Smooth muscle cell (in vitro differentiated cells): ENCODE measurements around the gene PCGF5. TPM values are rescaled to one million over a fixed set of nuclear protein-coding genes. Genes with fewer than 3 reads are reported as not detected.

ENCODE experiments used
- DNase-seq: peaks from one replicate; lab custom pipeline; 2025; ENCODE audit not compliant: unreplicated experiment; lab: John Stamatoyannopoulos, UW
- H2AFZ ChIP-seq: fragments of 200-600 bp; sonication (generic); 2 replicates; pipeline ENCODE4 v1.6.0; 2016; ENCODE audit warnings: antibody characterized with exemption, low read depth, mild to moderate bottlenecking
- H3F3A ChIP-seq: fragments of 200-600 bp; sonication (generic); 2 replicates; pipeline ENCODE4 v1.6.0; 2017; ENCODE audit warnings: antibody characterized with exemption, low read depth
- H3K27ac ChIP-seq: fragments of 200-600 bp; sonication (generic); 2 replicates; pipeline ENCODE4 v1.5.1; 2016; ENCODE audit warnings: low read depth, mild to moderate bottlenecking
- H3K27me3 ChIP-seq: fragments of 200-600 bp; sonication (generic); 2 replicates; pipeline ENCODE4 v1.6.1; 2016; ENCODE audit warnings: low read depth, mild to moderate bottlenecking
- H3K36me3 ChIP-seq: fragments of 200-600 bp; sonication (generic); 2 replicates; pipeline ENCODE4 v1.5.1; 2016; ENCODE audit warnings: low read depth
- H3K4me1 ChIP-seq: fragments of 200-600 bp; sonication (generic); 2 replicates; pipeline ENCODE4 v1.5.1; 2016; ENCODE audit warnings: low read depth
- H3K4me2 ChIP-seq: fragments of 200-600 bp; sonication (generic); 2 replicates; pipeline ENCODE4 v1.6.0; 2016; ENCODE audit warnings: mild to moderate bottlenecking
- H3K4me3 ChIP-seq: fragments of 200-600 bp; sonication (generic); 2 replicates; pipeline ENCODE4 v1.5.1; 2016; ENCODE audit warnings: mild to moderate bottlenecking
- H3K79me2 ChIP-seq: fragments of 200-600 bp; sonication (generic); 2 replicates; pipeline ENCODE4 v1.6.0; 2016; ENCODE audit warnings: low read depth, mild to moderate bottlenecking
- H3K9ac ChIP-seq: fragments of 200-600 bp; sonication (generic); 2 replicates; pipeline ENCODE4 v1.6.0; 2016; ENCODE audit warnings: low read depth
- H3K9me3 ChIP-seq: fragments of 200-600 bp; sonication (generic); replicated peaks from 2 replicates; pipeline ENCODE4 v1.5.1; 2016; ENCODE audit warnings: low read depth
- H4K20me1 ChIP-seq: fragments of 200-600 bp; sonication (generic); 2 replicates; pipeline ENCODE4 v1.6.0; 2016; ENCODE audit warnings: low read depth
- WGBS: methylation state at CpG from one replicate; pipeline ENCODE4 v1.1.7; 2016; ENCODE audit warnings: low lambda C conversion rate; 5-methylcytosine and 5-hydroxymethylcytosine counted together
- polyA plus RNA-seq: library from polyadenylated mRNA; unstranded; fragments of >200 nt; fragmentation: Nextera tagmentation; extraction: Ambion mirVana; gene quantifications from 2 replicates; pipeline ENCODE4 v1.2.1, GENCODE V29; 2016
- total RNA-seq: library from RNA; depleted of rRNA; stranded (reverse); fragments of >200 nt; gene quantifications from 2 replicates; pipeline ENCODE4 v1.2.3, GENCODE V29; 2014
- TF ChIP-seq, protein P1 (sequence below): fragments of 200-600 bp; sonication (generic); IDR thresholded peaks from 2 replicates; pipeline ENCODE4 v1.5.1; 2017; ENCODE audit warnings: borderline replicate concordance, mild to moderate bottlenecking, antibody characterized with exemption; ENCODE audit not compliant: insufficient read depth, poor library complexity, severe bottlenecking

The PCGF5 gene
- total and polyA plus RNA-seq, 2 experiments from 2014 or later = 10.4 to 13.9 TPM

DNA sequence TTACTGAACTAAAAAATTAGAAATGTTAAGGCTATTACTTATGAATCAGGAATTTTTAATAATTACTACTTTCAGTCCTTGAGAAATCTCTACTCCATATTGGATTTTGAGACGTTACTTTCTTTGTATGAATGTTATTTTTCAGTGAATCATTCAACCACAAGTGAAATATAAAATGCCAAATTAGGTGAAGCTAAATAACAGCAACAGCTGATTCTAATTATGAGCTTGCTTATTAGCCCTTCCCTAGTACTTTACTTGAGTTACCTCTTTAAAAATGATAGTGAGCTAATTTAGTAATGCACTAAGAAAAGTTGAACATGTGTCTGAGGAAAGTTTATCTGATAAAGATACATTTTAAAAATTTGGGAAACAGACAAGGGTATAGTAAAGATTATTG is 51.4 kb downstream of the PCGF5 start:
- WGBS = 43% methylated on average over 1 of the region's 1 CpG
- H3K4me3 ChIP-seq = no peak overlapping the region

DNA sequence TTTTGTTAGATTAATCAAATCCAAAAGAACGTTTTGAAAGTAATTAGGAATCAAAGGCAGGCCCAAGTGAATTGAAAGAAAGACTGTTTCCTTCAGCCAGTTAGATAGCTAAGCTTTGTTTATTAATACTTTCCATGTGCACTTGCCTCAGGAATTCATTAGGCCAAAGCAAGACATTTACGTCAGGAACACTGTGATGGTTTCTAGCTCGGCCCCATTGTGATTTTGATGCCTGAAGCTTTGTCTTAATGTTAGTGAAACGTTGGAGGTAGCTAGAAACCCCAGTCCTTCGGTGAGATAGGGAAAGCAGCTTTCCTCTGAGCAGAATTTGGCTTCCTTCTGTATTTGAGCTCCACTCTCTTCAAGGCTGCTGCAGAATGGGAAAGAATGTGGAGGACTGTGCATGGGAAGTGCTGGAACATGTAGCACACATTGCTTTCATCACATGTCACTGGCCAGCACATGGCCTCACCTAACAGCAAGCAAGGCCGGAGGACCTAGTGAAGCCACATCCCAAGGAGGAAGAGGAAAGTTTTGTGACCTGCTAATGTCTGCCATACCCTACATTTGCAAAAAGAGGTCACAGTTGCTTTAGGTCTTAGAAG is 64.1 kb downstream of the PCGF5 start:
- no peak for DNase-seq
- H3K79me2 ChIP-seq = no peaks in the 10 kb centered on the region

More for the DNA sequence above, 51.4 kb downstream of the PCGF5 start:
- no peak for DNase-seq
- TF ChIP-seq, protein P1, sequence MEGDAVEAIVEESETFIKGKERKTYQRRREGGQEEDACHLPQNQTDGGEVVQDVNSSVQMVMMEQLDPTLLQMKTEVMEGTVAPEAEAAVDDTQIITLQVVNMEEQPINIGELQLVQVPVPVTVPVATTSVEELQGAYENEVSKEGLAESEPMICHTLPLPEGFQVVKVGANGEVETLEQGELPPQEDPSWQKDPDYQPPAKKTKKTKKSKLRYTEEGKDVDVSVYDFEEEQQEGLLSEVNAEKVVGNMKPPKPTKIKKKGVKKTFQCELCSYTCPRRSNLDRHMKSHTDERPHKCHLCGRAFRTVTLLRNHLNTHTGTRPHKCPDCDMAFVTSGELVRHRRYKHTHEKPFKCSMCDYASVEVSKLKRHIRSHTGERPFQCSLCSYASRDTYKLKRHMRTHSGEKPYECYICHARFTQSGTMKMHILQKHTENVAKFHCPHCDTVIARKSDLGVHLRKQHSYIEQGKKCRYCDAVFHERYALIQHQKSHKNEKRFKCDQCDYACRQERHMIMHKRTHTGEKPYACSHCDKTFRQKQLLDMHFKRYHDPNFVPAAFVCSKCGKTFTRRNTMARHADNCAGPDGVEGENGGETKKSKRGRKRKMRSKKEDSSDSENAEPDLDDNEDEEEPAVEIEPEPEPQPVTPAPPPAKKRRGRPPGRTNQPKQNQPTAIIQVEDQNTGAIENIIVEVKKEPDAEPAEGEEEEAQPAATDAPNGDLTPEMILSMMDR = no peak
- H3K27me3 ChIP-seq = no peaks in the 10 kb centered on the region
- H3K4me1 ChIP-seq = no peaks in the 10 kb centered on the region
- H3K36me3 ChIP-seq = no peaks in the 10 kb centered on the region
- H3K9ac ChIP-seq = no peak overlapping the region
- no peaks in the 10 kb centered on the region for H3F3A ChIP-seq
- H3K4me2 ChIP-seq = no peak overlapping the region
- H3K27ac ChIP-seq = no peak overlapping the region
- H4K20me1 ChIP-seq = no peaks in the 10 kb centered on the region
- H2AFZ ChIP-seq = no peak overlapping the region
- H3K9me3 ChIP-seq = no peaks in the 10 kb centered on the region
- no peaks in the 10 kb centered on the region for H3K79me2 ChIP-seq

DNA sequence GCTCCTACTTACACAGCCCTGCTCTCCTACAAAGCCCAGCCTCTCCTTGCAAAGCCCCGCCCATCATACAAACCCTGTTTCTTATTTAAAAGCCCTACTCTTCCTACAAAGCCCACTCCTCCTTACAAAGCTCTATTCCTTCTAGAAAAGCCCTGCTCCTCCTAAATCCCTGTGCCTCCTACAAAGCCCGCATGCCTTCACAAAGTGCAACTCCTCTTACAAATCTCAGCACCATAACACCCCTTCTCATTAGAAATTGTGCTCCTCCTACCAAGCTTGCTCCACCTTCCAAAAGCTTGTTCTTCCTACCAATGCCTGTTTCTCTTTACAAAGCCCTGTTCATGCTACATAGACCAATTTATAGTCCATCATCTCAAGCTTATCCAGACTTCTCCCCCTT is 66.1 kb downstream of the PCGF5 start:
- H3K4me3 ChIP-seq = no peak overlapping the region
- peaks cover 6% of the 10 kb centered on the region for H3K4me1 ChIP-seq
- no peaks in the 10 kb centered on the region for H4K20me1 ChIP-seq
- no peaks in the 10 kb centered on the region for H3F3A ChIP-seq
- H3K9me3 ChIP-seq = no peaks in the 10 kb centered on the region
- TF ChIP-seq, protein P1 = no peak
- WGBS = 85% methylated on average over 2 of the region's 2 CpGs
- no peak overlapping the region for H2AFZ ChIP-seq
- no peaks in the 10 kb centered on the region for H3K79me2 ChIP-seq
- no peak overlapping the region for H3K4me2 ChIP-seq
- no peak overlapping the region for H3K27ac ChIP-seq
- DNase-seq = no peak
- H3K36me3 ChIP-seq = no peaks in the 10 kb centered on the region
- H3K27me3 ChIP-seq = no peaks in the 10 kb centered on the region
- H3K9ac ChIP-seq = no peak overlapping the region

More for the DNA sequence above, 64.1 kb downstream of the PCGF5 start:
- no peak overlapping the region for H3K9ac ChIP-seq
- WGBS = 52% methylated on average over 6 of the region's 6 CpGs
- peaks cover 6% of the 10 kb centered on the region for H3K4me1 ChIP-seq
- no peaks in the 10 kb centered on the region for H3K27me3 ChIP-seq
- H3K9me3 ChIP-seq = no peaks in the 10 kb centered on the region
- no peaks in the 10 kb centered on the region for H4K20me1 ChIP-seq
- peak overlapping the region; percentile 6 for H3K4me2 ChIP-seq
- TF ChIP-seq, protein P1 = no peak
- H2AFZ ChIP-seq = no peak overlapping the region
- no peaks in the 10 kb centered on the region for H3K36me3 ChIP-seq
- no peak overlapping the region for H3K4me3 ChIP-seq
- no peaks in the 10 kb centered on the region for H3F3A ChIP-seq
- no peak overlapping the region for H3K27ac ChIP-seq

DNA sequence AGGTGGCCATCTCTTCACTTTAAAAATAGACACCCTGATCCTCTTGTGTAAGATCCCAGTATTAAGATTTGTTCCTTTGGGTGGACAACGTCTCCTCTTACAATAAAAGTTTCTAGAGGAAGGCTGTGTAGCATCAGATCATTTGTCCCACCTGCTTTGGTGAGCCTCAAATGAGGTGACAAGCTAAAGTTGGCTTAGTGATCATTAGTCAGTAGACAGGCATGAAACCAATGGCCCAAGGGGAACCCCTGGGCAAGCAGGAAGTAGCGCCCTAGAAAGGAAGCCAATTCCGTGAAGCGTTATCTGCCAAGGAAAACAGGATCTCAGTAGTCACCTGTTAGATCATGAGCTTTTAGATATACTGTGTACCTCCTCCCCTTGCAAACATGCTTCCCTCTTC is 66.8 kb downstream of the PCGF5 start:
- no peaks in the 10 kb centered on the region for H3K9me3 ChIP-seq
- H3K9ac ChIP-seq = no peak overlapping the region
- no peaks in the 10 kb centered on the region for H3K27me3 ChIP-seq
- no peak overlapping the region for H3K4me3 ChIP-seq
- no peaks in the 10 kb centered on the region for H3K79me2 ChIP-seq
- H4K20me1 ChIP-seq = no peaks in the 10 kb centered on the region
- H2AFZ ChIP-seq = no peak overlapping the region
- H3K27ac ChIP-seq = no peak overlapping the region
- no peak for DNase-seq
- 89% methylated on average over 4 of the region's 4 CpGs for WGBS
- H3K4me2 ChIP-seq = no peak overlapping the region
- H3F3A ChIP-seq = no peaks in the 10 kb centered on the region
- TF ChIP-seq, protein P1 = no peak
- no peaks in the 10 kb centered on the region for H3K36me3 ChIP-seq
- peaks cover 6% of the 10 kb centered on the region for H3K4me1 ChIP-seq
